ENCODE results near the gene EYS.

DNA sequence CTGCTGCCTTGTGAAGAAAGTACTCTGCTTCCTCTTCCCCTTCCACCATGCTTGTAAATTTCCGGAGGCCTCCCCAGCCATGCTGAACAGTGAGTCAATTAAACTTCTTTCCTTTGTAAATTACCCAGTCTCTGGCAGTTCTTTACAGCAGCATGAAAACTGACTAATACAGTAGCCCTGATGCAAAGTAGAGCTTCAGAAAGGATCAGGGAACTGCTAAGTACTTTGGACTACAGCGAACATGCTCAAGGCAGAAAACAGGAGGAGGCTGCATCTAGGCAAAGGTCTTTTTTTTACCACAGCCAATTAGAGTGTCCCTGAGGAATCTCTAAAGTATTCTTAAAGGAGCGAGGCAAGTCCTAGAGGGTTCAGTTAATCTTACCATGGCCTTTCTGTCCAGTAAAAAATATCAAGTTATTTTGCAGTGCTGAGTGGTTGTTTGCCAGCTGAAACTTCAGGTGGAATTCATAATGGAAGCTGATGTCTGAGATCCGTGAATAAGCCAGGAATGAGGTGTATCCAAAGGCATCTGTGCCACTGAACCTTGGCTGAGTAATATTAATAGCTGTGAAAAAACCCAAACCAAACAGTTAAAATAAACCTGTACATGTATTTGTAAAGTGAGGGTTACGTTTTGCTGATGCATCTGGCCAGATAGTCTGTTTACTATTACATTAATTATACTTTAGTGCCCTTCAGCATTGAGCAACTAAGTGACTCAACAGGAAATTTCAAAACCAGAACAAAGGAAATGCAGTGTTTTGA, 1901.0 kb downstream of the EYS start:
- TF ChIP-seq CTCF (IDR thresholded peaks at IDR 0.05), result no peak
- TF ChIP-seq POLR2AphosphoS5 (IDR thresholded peaks at IDR 0.05; ENCODE audit: low read depth, low read length), result peak; percentile 51; the same call in 1 of the 2 replicates
- no peak for TF ChIP-seq FOXJ3 (CRISPR knock-in tag; IDR thresholded peaks at IDR 0.05)
- peak; percentile 31; the same call in 1 of the 2 replicates for TF ChIP-seq YY1 (IDR thresholded peaks at IDR 0.05; ENCODE audit: low read depth)
- TF ChIP-seq SIN3A (IDR thresholded peaks at IDR 0.05; ENCODE audit: borderline replicate concordance, low read depth, low read length), result no peak
- TF ChIP-seq, protein P1, sequence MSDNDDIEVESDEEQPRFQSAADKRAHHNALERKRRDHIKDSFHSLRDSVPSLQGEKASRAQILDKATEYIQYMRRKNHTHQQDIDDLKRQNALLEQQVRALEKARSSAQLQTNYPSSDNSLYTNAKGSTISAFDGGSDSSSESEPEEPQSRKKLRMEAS (IDR thresholded peaks at IDR 0.05; ENCODE audit: low read depth), result no peak
- peak; percentile 64 for TF ChIP-seq JUND (IDR thresholded peaks at IDR 0.05)
- TF ChIP-seq RAD21 (IDR thresholded peaks at IDR 0.05; ENCODE audit: low read length), result no peak
- peak; percentile 52; the same call in 1 of the 2 replicates for TF ChIP-seq PBX3 (IDR thresholded peaks at IDR 0.05)

All from SK-N-SH (cell line).